Endometrial microvascular endothelial cells (primary cell): ENCODE measurements around the gene TRAPPC2. TPM values are rescaled to one million over a fixed set of nuclear protein-coding genes. Genes with fewer than 3 reads are reported as not detected.
"Not testable (repeated sequence)": the region's sequence is repeated elsewhere in the genome, so short reads cannot be mapped to it uniquely, and the experiment has no call there.

Experiments used
- in situ Hi-C: cut with HindIII; loops from 2 replicates; pipeline ENCODE4 v1.10.0; 2017; ENCODE audit warnings: low sequenced_read_pairs, low pct_unique_long_range_greater_than_20kb; ENCODE audit errors: inconsistent ontology term
- total RNA-seq: library from RNA; depleted of rRNA; stranded (reverse); fragments of >200 nt; gene quantifications from one replicate; pipeline ENCODE4 v1.2.3, GENCODE V29; 2015; ENCODE audit errors: inconsistent ontology term

The TRAPPC2 gene
- total RNA-seq, 1 donor from 2014 or later, result 9.3 TPM

DNA sequence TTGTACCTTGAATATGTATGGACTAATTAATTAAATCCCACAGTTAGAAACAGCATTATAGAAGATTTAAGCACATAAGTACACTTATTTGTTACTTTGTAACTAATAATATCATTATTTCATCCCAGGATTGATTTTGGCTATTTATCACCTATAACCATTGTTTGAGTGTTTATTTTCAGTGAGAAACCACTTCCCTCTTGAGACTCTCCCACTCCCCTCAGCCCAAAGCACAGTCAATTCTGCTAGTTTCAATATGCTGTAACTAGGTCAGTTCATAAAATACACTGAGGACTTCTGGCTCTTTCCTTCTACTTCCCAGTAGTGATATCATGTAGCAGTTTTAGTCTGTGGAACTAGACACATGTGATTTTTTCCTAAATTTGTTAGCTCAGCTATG, 16.4 kb upstream of the TRAPPC2 start:
- in situ Hi-C loops, result no loop called here

DNA sequence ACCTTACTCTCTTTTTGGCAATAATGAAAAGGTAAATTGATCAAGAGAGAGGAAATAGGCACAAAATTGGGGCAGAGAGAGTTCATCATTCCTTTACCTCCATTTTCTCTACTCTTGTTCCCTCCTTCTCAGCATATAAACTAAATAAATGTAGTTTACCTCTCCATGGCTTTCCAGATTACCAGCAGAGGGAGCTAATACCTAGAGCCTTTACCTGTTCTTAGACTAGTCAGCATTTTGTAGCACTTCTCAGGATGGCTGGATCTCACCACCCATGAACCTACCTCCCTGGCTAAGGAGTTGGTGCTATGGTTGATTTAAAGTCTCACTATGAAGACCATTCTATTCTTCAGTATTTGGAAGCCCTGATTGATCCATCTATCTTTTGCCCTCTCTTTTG, 15.8 kb upstream of the TRAPPC2 start:
- in situ Hi-C loops, result no loop called here

DNA sequence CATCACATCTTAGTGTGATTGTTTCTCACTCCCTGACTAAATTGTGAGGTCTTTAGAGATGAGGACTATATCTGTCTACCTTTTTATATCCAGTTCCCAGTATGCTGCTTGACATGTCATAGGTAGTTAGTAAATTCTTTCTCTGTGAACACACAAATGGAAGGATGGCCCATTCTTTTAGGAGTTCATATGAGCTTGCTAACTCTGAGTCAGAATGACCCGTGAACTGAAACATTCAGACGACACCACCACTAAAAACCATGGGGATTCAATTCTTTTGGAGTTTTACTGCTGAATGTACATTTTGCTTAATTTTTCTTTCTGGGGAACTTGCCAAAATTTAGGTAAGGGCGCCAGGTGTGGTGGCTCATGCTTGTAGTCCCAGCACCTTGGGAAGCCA, 14.1 kb upstream of the TRAPPC2 start:
- in situ Hi-C loops, result no loop called here

DNA sequence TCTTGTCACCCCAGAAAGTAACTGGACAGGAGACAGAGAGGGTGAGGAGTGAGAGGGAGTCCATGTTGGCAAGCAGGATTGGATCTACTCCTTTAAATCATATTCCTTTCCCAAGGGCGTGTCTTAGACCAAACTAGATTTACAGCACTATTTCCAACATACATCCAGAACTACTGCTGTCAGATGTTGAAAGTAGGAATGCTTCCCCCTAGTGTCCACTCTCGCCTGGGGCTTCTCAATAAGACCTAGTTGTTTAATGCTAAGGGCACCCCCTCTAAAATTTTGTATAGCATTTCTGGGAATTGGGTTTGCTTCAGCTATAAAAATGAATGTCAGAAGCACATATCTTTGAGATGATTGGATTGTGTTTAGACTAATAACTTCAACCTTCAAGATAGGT, 13.4 kb upstream of the TRAPPC2 start:
- in situ Hi-C loops, result no loop called here

DNA sequence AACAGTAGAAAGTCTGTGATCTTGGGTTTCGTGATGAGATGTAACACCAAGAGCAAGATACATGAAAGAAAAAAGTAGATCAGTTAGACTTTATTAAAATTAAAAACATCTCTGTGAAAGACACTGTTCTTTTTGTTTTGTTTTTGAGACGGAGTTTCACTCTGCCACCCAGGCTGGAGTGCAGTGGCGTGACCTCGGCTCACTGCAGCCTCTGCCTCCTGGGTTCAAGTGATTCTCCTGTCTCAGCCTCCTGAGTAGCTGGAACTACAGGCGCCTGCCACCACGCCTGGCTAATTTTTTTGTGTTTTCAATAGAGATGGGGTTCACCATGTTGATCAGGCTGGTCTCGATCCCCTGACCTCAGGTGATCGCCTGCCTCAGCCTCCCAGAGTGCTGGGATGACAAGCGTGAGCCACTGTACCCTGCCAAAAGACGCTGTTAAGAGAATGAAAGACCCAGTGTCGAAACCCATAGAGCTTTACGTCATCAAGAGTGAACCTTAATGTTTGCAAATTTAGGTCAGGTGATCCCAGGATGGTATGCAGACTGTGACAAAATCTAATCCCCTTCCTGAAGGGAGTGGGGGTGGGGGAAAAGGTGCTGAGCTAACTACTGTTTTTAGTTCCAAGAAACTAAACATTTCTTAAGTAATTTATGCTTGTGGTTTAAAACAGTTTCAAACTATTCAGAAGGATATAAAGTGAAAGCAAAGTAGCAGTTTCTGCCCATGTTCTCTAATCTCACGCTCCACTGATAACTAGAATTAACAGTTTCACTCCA, 8.2 kb upstream of the TRAPPC2 start:
- in situ Hi-C loops, result no loop called here

DNA sequence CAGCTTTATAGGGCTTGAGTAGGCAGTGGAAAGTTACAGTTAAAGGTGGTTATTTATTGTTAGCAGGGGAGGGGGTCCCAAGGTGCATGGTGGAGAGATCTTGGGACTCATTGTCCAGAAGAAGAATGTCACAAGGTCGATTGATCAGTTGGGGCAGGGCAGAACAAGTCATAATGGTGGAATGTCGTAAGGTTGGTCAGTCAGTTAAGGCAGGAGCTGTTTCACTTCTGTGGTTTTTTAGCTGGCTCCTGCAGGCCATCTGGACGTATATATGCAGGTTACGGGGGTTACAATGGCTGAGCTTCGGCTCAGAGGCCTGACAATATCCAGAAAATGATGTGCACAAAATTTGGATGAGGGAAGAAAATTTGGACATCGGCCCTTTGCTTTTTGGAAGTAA, 7.3 kb upstream of the TRAPPC2 start:
- in situ Hi-C loops, result no loop called here

DNA sequence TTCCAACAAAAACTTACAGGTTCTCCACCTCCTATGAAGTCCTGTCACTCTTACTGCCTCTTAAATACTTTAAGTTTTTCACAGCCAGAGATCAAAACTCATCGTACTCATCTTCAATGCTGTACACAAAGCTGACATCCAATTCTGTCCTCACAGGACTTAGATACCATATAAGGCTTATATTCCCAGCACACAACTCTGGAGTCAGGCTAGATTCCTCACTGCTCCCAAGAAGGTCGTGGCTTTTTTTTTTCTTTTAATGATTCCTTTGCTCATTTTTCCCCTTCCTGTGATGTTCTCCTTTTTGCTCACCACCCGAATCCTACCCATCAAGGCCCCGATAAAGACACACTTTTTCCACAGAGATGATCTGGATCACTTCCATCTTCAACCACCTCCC, 914 bp downstream of the TRAPPC2 start:
- in situ Hi-C loops, result no loop called here

DNA sequence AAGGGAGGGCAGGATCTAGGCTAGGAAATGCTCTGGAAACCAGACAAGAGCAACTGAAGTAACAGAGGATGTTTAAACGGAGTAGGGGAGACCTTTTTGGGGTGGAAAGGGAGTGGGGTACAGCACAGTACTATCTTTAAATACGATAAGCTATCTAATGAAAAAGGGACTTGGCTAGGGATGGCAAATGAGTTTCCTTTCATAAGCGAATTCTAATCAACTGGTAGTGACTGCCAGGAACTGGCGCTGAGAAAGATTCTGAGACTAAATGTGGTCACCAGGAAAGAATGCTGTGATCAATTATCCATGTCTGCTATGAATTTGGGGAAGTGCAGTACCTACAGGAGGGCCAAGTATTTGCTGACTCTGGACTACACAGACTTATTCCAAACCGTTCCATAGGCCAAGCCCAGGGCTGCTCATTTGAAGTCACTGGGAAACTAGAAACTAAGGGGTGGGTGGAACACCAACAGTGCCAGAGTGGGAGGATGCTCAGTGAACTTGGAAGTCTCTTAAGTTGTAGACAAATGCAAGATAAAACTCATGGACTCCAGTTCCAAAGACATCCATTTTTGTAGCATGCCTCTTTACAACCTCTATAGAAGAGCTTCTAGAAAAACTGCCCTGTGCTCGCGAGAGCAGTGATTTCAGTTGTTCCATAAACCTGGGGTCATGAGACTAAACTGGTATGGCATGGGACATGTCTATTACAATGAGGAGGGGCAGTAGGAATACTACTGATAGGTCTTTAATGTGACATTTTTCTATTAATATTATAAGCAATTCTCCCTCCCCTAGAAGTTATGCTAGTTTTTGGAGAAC, 2.0 kb downstream of the TRAPPC2 start:
- in situ Hi-C loops, result no loop called here

DNA sequence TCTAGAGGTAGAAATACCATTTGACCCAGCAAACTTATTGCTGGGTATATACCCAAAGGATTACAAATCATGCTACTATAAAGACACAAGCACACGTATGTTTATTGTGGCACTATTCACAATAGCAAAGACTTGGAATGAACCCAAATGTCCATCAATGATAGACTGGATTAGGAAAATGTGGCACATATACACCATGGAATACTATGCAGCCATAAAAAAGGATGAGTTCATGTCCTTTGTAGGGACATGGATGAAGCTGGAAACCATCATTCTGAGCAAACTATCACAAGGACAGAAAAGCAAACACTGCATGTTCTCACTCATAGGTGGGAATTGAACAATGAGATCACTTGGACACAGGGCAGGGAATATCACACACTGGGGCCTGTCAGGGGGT, 3.9 kb downstream of the TRAPPC2 start:
- in situ Hi-C loops, result not testable (repeated sequence)

DNA sequence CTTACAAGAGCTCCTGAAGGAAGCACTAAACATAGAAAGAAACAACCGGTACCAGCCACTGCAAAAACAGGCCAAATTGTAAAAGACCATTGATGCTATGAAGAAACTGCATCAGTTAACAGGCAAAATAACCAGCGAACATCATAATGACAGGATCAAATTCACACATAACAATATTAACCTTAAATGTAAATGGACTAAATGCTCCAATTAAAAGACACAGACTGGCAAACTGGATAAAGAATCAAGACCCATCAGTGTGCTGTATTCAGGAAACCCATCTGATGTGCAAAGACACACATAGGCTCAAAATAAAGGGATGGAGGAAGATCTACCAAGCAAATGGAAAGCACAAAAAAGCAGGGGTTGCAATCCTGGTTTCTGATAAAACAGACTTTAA, 7.8 kb downstream of the TRAPPC2 start:
- in situ Hi-C loops, result not testable (repeated sequence)

DNA sequence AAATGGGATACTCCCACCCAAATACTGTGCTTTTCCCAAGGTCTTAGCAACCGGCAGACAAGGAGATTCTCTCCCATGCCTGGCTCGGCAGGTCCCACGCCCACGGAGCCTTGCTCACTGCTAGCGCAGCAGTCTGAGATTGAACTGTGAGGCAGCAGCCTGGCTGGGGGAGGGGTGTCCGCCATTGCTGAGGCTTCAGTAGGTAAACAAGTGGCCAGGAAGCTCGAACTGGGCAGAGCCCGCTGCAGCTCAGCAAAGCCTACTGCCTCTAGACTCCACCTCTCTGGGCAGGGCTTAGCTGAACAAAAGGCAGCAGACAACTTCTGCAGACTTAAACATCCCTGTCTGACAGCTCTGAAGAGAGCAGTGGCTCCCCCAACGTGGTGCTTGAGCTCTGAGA, 9.5 kb downstream of the TRAPPC2 start:
- in situ Hi-C loops, result not testable (repeated sequence)

DNA sequence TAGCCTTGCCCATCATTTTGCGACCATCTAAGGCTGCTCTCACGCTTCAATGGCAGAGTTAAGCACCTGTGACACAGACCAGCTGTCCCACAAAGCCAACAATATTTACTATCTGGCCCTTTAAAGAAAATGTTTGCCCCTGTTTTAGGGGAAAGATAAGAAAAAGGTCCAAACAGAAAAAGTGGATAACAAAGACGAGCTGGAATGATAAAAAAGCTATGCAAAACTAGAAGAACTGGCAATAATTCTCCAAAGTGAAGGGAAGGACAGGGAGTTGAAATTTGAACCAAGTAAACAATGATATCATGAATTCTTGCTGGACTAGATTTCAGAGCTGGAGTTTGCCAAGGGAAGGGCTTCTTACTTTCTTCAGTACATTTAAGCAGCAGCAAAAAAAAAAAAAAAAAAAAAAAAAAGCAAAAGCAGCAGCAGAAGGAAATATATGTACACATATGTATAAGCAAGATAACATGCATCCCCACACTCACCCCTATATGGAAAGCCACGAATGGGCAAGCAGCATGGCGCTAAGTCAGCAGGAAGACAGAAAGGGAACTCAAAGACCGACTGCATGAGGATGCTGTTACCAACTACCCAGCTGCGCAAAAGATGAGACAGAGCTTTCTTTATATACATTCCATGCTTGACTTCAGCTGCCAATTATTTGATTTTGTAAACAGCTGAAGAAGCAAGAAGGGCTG, 12.5 kb downstream of the TRAPPC2 start:
- in situ Hi-C loops, result no loop called here

DNA sequence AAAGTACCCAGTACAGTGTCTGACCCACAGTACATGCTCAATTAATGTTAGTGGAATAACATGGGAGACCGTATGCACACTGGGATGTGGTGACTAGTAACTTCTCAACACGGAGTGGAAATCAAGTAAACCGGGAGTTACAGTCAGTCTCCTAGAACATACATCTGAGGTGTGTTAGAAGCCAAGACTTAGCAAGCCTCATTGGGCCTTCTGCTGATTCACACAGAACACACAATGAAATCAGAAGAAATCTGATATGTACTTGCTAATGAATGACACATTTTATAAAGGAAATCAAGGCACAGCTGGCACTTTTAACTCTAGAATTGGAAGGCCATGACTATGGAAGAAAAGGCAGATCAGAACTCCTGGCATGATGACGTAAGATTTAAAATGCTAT, 13.0 kb downstream of the TRAPPC2 start:
- in situ Hi-C loops, result no loop called here

DNA sequence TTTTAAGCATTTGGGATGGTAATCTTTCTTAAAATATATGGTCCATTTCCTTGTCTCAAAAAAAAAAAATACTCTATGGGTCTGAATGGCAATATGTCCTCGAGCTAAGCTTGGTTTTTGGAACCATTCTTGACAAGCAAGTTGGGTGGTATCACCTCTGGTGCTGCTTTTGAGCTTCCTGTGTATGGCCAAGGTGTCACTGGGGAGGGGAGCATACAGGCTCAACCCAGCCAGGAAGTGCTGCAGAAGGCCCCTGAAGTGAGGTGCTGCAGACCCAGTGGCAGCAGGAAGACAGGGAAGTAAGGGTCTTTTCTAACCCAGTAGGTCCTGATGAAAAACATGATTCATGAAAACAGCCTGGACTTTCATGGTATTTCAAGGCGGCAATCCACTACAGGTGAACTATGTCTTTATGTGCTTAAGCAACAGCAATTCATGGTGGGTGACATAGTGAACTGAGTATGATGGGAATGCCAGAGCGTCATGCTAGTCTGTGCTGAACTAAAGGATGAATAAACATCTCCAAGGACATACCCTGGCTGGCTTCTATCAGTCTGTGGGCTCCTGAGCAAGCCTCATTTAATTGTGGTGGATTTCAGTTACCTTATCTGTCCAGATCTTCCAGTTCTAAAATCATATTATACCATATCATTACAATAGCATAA, 15.1 kb downstream of the TRAPPC2 start:
- in situ Hi-C loops, result no loop called here

DNA sequence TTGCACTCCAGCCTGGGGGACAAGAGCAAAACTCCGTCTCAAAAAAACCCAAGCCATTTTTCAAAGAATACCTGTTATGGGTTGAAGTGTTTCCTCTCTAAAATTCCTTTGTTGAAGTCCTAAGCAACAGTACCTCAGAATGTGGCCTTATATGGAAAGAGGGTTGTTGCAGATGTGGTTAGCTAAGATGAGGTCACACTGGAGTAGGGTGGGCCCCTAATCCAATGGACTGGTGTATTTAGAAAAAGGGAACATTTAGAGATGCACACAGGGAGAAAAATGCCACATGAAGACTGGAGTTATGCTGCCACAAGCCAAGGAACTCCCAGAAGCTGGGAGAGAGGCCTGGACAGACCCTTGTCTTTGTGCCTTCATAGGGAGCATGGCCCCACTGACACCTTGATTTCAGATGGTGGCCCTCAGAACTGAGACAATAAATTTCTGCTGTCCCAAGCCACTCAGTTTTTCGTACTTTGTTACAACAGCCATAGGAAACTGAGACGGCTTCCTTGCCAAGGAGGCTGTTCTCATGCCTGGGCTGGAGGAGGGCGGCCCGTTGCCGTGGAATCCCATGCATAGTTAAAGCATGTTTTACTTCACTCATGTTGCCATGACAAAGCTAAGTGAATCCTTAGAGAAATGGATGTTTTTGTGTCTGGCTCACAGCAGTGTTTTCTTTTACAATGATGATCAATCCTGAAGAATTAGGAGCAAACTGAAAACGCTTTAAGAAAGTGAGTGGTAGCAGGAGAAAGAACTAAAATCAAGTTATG, 16.5 kb downstream of the TRAPPC2 start:
- in situ Hi-C loops, result no loop called here

DNA sequence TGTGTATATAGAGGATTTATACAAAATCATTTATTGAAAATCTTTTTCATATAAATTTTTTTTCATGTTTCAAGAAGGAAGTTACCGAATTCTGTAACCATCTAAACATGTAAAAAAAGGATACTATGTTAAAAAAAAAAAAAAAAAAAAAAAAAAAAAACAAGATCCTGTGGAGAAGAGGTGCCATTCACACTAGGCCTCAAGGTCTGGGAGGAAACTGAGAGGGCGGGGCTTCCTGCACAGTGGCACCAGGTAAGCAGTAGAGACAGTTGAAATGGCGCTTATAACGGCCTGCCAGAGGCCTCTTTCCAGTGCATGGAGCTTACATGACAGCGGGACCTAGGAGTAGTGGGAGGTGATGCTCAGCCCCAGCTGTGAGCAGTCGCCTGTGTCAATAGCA, 17.5 kb downstream of the TRAPPC2 start:
- in situ Hi-C loops, result no loop called here

DNA sequence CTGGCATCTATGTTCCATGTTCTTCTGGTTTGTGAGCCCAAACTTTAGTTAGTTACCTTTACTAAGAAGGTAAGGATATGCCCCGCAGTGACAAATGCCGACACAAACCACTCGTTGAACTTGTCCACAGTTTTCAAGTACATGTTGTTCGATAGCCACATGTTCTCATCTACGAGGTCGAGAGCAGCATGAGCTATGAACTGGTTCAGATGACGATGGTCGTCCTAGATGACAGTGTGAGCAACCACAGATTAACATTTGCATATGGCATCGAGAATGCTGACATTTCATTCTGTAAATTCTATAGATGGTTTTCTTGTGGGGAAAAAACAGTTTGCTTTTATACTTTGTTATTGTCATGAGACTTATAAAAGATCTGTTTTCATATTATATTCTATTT, 18.0 kb downstream of the TRAPPC2 start:
- in situ Hi-C loops, result no loop called here

DNA sequence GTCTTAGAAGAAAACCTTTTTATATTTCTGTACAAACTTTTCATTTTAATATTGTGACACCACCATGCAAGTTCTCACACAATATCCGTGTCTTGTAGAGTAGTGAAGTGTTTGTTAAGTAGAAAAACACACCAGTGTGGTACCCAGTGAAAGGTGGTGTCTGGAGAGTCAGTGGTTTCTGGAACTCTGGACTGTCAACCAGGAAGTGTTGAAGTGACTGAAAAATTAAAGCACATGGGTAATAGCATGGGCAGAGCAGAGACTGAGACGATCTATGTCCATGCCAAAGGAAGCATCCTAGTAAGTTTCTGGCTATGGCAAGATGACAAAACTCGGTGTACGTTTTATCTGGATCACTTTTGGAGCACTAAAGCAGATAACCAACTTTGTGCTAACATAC, 23.3 kb downstream of the TRAPPC2 start:
- in situ Hi-C loops, result no loop called here

DNA sequence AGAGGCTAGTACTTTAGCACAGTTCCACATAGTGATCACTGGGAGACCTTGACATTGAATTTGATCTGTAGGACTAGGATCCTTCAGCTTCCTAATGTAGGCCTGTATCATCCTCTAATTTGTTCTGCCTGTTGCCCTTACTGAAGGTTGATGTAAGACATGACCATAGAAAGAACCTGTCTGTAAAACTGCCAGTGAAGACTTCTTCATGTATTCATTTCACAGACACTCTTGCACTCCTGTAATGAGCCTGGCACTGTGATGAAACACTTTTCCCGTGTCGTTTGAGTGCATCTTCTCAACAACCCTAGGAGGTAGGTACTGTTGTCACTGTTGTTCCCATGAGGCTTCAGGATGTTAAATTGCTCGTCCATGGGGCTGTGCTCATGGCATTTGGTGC, 30.8 kb downstream of the TRAPPC2 start:
- in situ Hi-C loops, result no loop called here
